Stimulated activated CD8-positive, alpha-beta memory T cell treated with anti-CD3 and anti-CD28 coated beads, Interleukin-7, amount 100 ng/mL, for 4 hours (primary cell): ENCODE measurements around the gene PCBP3.
"Not testable (repeated sequence)": the region's sequence is repeated elsewhere in the genome, so short reads cannot be mapped to it uniquely, and the experiment has no call there.

Source experiments
- DNase-seq, 2 donors: peaks; one replicate each; pipeline ENCODE4 v3.0.0-alpha.2; 2020; ENCODE audit warnings: low read depth in 2 of 2

Gene PCBP3

GRCh38 chr21:45635271-45636151 is 8.0 kb upstream of the PCBP3 start:
- no peak for DNase-seq

GRCh38 chr21:45636459-45636858 is 7.1 kb upstream of the PCBP3 start:
- no peak for DNase-seq

GRCh38 chr21:45636951-45637646 is 6.4 kb upstream of the PCBP3 start:
- no peak for DNase-seq

GRCh38 chr21:45637883-45638282 is 5.6 kb upstream of the PCBP3 start:
- no peak for DNase-seq

- no peak for DNase-seq
Observed at GRCh38 chr21:45638707-45639106, 4.8 kb upstream of the PCBP3 start.

GRCh38 chr21:45639206-45640000 is 4.1 kb upstream of the PCBP3 start:
- no peak for DNase-seq

GRCh38 chr21:45640001-45640887 is 3.3 kb upstream of the PCBP3 start:
- no peak for DNase-seq

- DNase-seq = no peak
Observed at GRCh38 chr21:45640888-45641479, 2.5 kb upstream of the PCBP3 start.

GRCh38 chr21:45641480-45642035 is 2.0 kb upstream of the PCBP3 start:
- DNase-seq = no peak

GRCh38 chr21:45642122-45642813 is 1.3 kb upstream of the PCBP3 start:
- DNase-seq = no peak

GRCh38 chr21:45644041-45644906 is 749 bp downstream of the PCBP3 start:
- DNase-seq = no peak

GRCh38 chr21:45651921-45652320 is 8.4 kb downstream of the PCBP3 start:
- DNase-seq = no peak

GRCh38 chr21:45655124-45655523 is 11.6 kb downstream of the PCBP3 start:
- DNase-seq = no peak

GRCh38 chr21:45656114-45656513 is 12.6 kb downstream of the PCBP3 start:
- DNase-seq = not testable (repeated sequence)

- DNase-seq = not testable (repeated sequence)
Observed at GRCh38 chr21:45661913-45662622, 18.5 kb downstream of the PCBP3 start.

- not testable (repeated sequence) for DNase-seq
Observed at GRCh38 chr21:45662623-45663245, 19.2 kb downstream of the PCBP3 start.

- no peak for DNase-seq
Observed at GRCh38 chr21:45669382-45669781, 25.9 kb downstream of the PCBP3 start.

- no peak for DNase-seq
Observed at GRCh38 chr21:45670731-45671130, 27.2 kb downstream of the PCBP3 start.
